Astrocyte of the spinal cord (primary cell): ENCODE measurements around the gene WNK2.

ENCODE experiments used
- DNase-seq: peaks from one replicate; pipeline ENCODE4 v3.0.0; 2011; ENCODE audit warnings: low read depth, low spot score
- H3K4me3 ChIP-seq: 2 replicates; pipeline ENCODE4 v1.5.1; 2011; ENCODE audit warnings: low read depth, mild to moderate bottlenecking, low read length, moderate library complexity
- in situ Hi-C: cut with HindIII; loops from 2 replicates; pipeline ENCODE4 v1.10.0; 2017; ENCODE audit warnings: low sequenced_read_pairs
- TF ChIP-seq, protein P1 (sequence below): IDR thresholded peaks from 2 replicates; pipeline ENCODE4 v1.5.1; 2012; ENCODE audit warnings: low read depth, mild to moderate bottlenecking, low read length, inconsistent platforms

Gene WNK2

DNA sequence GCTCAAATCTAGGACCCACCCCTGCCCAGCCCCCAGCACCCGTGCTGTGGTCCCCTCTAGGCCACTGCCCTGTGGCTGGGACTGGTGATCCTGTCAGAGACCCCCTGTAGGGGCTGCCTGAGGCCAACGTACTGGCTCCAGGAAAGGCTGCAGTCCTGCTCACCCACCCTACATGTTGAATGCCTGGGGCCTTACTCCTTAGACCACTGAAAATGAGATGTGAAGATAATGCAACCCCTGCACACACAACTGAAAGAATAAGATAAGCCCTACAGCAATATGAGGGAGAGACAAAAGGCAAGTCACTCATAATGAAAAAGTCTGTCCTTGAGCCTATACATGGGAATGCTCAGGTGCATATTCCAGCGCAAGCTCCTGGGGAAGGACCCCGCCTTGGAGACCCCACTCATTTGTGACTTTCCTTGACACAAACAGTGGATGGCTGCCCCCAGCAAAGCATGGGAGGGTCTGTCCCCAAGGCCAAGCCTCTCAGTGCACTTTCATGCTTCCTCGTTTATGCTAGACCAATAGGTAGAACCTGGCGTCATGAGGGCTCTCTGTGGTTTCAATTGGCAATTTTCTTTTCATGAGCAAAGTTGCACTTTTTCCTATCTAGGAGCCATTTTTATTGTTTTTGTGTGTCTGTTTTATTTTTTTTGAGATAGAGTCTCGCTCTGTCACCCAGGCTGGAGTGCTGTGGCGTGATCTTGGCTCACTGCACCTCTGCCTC is 12.5 kb upstream of the WNK2 start:
- no peak overlapping the region for H3K4me3 ChIP-seq
- TF ChIP-seq, protein P1, sequence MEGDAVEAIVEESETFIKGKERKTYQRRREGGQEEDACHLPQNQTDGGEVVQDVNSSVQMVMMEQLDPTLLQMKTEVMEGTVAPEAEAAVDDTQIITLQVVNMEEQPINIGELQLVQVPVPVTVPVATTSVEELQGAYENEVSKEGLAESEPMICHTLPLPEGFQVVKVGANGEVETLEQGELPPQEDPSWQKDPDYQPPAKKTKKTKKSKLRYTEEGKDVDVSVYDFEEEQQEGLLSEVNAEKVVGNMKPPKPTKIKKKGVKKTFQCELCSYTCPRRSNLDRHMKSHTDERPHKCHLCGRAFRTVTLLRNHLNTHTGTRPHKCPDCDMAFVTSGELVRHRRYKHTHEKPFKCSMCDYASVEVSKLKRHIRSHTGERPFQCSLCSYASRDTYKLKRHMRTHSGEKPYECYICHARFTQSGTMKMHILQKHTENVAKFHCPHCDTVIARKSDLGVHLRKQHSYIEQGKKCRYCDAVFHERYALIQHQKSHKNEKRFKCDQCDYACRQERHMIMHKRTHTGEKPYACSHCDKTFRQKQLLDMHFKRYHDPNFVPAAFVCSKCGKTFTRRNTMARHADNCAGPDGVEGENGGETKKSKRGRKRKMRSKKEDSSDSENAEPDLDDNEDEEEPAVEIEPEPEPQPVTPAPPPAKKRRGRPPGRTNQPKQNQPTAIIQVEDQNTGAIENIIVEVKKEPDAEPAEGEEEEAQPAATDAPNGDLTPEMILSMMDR = no peak
- in situ Hi-C loops = no loop called here
- DNase-seq = no peak

DNA sequence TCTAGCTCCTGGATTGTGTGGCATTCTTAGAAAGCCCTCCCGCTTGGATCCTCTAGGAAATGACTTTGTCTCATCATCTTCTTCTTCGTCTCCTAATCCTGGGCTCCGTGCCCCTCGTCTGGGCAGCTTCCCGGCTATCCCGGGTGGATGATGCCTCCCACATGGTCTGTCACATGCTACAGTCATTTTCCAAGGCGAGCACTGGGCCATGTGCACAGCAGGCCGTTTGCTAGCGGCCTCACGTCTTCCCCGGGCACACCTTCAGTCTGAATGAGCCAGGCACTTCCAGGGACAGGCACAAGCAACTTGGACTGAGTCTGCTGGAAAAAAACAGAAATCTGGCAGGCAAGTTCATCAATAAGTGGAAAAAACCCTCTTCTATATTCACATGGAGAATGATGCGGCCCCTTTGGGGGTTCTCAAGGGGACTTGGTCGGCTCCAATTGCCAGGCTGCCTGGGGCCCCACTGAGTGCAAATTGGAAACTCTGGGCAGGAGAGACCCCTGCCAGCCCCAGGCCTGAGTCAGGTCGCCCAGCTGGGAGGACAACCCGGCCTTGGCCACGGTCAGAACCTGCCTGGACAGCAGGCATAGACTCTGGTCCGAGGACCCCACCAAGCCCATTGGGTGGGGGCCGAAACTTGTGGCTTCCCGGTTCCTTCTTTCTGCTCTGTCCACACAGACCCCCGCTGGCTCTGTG is 11.1 kb upstream of the WNK2 start:
- in situ Hi-C loops = no loop called here
- TF ChIP-seq, protein P1 = no peak
- H3K4me3 ChIP-seq = no peak overlapping the region
- no peak for DNase-seq

DNA sequence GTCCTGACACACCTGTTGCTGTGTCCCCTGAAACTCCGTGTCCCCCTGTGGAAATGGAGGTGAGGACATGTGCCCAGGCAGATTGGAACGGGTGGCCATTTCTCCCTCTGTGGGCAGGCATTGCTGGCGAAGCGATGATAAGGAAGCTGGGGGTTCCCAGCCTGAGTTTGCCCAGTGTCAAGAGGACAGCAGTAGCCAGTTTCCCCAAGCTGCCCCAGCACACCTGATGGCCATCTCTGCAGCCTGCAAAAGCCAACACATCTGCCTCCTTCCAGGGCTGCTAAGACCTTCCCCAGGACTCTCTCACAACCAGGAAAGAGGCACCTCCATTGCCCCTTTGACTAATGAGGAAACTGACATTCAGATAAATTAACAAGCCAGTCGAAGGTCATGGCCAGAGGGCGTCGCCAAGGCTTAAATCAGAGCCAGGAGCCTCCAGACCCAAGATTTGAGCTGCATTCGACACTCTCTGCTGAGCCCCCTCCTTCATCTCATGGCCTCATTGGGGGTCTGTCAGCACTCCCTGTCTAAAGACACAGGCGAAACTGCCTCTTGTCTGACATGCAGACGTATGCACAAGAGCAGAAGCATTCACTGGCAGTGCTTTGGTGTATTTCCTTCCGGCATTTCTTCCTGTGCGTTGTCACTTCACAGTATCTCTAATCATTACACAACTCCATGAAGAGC is 10.4 kb upstream of the WNK2 start:
- DNase-seq = no peak
- TF ChIP-seq, protein P1 = no peak
- H3K4me3 ChIP-seq = no peak overlapping the region
- in situ Hi-C loops = no loop called here

DNA sequence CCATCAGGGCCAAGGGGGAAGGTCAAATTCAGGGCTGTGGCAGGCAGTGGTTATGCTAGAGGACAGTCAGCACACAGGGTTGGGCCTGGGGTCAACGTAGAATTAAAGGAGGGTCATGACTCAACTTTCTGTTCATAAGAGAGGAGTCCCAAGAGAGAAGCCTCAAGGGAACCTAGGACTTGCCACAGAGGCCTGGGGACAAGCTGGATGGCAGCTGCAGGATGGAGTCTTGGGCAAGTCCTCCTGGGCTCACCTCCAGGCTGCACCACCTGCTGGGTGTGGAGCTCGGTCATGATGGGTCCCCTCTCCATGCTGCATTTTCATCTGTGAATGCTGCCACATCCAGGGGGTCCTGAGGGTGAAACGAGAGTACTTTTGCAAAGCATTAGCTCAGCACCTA is 9.0 kb upstream of the WNK2 start:
- in situ Hi-C loops = no loop called here

DNA sequence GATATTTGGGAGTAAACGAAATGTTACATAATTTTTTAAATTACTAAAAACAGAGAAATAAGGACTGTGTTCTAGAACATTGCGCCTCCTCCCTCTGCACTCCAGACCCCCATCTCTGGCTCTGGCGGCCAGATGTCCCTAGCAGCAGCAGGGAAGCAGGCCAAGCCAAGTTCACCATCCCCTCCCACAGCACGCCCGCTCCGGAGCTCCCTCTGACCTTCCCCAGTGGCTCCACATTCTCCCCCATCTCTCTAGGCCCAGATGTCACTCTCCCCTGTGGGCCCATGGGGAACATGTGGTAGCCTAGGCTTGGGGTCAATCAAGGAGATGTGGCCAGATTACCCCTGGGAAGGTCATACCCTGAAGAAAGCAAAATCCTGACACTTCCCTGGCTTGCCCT is 6.3 kb upstream of the WNK2 start:
- H3K4me3 ChIP-seq = no peak overlapping the region
- in situ Hi-C loops = no loop called here
- no peak for DNase-seq
- TF ChIP-seq, protein P1 = no peak

More for the DNA sequence above, 9.0 kb upstream of the WNK2 start:
- H3K4me3 ChIP-seq = no peak overlapping the region
- TF ChIP-seq, protein P1 = no peak
- no peak for DNase-seq

DNA sequence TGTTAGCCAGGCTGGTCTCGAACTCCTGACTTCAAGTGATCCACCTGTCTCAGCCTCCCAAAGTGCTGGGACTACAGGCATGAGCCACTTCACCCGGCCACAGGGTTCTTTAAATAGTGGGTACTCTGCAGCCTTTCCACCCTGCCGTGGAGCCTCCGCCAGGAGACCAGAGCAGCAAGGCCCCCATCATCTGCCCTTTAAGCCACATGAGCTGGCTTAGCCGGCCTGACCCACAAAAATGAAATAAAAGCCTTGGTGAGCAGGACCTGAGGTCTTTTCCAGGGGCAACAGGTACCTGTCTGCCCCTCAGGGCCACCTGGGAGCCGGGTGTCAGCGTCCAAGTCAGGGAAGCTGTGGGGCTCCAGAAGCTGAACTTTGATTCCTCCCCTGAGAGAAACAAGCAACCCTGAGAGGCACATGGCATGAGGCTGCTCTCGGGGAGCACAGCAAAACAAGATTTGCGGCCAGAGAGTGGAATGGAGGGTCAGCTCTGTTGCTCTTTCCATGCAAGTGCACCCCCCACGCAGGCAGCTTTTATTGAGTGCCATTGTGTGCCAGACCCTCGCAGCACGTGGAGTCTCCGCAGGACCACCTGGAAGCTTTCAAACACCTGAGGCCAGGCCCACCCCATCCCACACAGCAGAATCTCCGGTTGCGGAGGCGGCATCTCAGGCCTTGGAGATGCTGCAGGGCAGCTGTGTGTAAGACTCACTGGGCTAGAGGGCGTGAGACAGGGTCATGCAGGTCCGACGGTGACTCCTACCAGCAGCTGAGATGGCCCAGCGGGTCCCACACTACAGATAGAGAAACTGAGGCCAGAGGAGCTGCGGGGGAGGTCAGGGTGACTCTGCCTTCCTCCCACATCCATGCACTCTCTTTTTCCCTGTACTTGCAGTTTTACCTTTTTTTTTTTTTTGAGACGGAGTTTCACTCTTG is 4.8 kb upstream of the WNK2 start:
- in situ Hi-C loops = no loop called here
- H3K4me3 ChIP-seq = no peak overlapping the region
- TF ChIP-seq, protein P1 = no peak
- no peak for DNase-seq
